HG03108 (cell line): Measurements from ENCODE around the gene SPATA19.
A peak's percentile ranks its signal among the peaks of the same experiment; 100 is the strongest.
"Not testable (repeated sequence)": the region's sequence is repeated elsewhere in the genome, so short reads cannot be mapped to it uniquely, and the experiment has no call there.

Source experiments
- ATAC-seq: cut with Tn5 transposase; IDR thresholded peaks from one replicate; pipeline ENCODE4 v1.9.1; 2021; ENCODE audit warnings: moderate library complexity; ENCODE audit not compliant: unreplicated experiment

Gene SPATA19

GRCh38 chr11:133845413-133845812 lies at the start of gene SPATA19:
SPATA19 (minus strand) TSS chr11:133845513; CDS start chr11:133845446, 67 bp downstream.
- no peak for ATAC-seq

- peak; percentile 52 for ATAC-seq
Observed at GRCh38 chr11:133895061-133895479, 49.8 kb upstream of the SPATA19 start.

GRCh38 chr11:133893381-133893780 lies 48.1 kb upstream of the SPATA19 start:
- ATAC-seq: no peak

- ATAC-seq: no peak
Observed at GRCh38 chr11:133892584-133893380, 47.5 kb upstream of the SPATA19 start.

GRCh38 chr11:133892126-133892525 lies 46.8 kb upstream of the SPATA19 start:
- ATAC-seq: no peak

- no peak for ATAC-seq
Observed at GRCh38 chr11:133889893-133890292, 44.6 kb upstream of the SPATA19 start.

- ATAC-seq: no peak
Observed at GRCh38 chr11:133889188-133889587, 43.9 kb upstream of the SPATA19 start.

GRCh38 chr11:133887692-133888332 lies 42.5 kb upstream of the SPATA19 start:
- ATAC-seq: no peak

GRCh38 chr11:133886029-133886428 lies 40.7 kb upstream of the SPATA19 start:
- no peak for ATAC-seq

GRCh38 chr11:133872160-133872559 lies 26.8 kb upstream of the SPATA19 start:
- ATAC-seq: no peak

GRCh38 chr11:133867456-133867855 lies 22.1 kb upstream of the SPATA19 start:
- no peak for ATAC-seq

GRCh38 chr11:133865466-133865865 lies 20.2 kb upstream of the SPATA19 start:
- no peak for ATAC-seq

- no peak for ATAC-seq
Observed at GRCh38 chr11:133864756-133865155, 19.4 kb upstream of the SPATA19 start.

GRCh38 chr11:133860151-133860550 lies 14.8 kb upstream of the SPATA19 start:
- no peak for ATAC-seq

GRCh38 chr11:133854330-133854960 lies 9.1 kb upstream of the SPATA19 start:
- ATAC-seq: not testable (repeated sequence)

- no peak for ATAC-seq
Observed at GRCh38 chr11:133844217-133844616, 1.1 kb downstream of the SPATA19 start.

- no peak for ATAC-seq
Observed at GRCh38 chr11:133843454-133843987, 1.8 kb downstream of the SPATA19 start.

- ATAC-seq: no peak
Observed at GRCh38 chr11:133842730-133843129, 2.6 kb downstream of the SPATA19 start.

GRCh38 chr11:133842053-133842452 lies 3.3 kb downstream of the SPATA19 start:
- ATAC-seq: no peak

GRCh38 chr11:133841279-133842043 lies 3.9 kb downstream of the SPATA19 start:
- ATAC-seq: no peak

- ATAC-seq: no peak
Observed at GRCh38 chr11:133840479-133840941, 4.8 kb downstream of the SPATA19 start.
